HepG2 (cell line): ENCODE results near the gene BABAM1. TPM values are rescaled to one million over a fixed set of nuclear protein-coding genes. Genes with fewer than 3 reads are reported as not detected.

Experiments
- ATAC-seq: fragments of 200-7000 bp; cut with Tn5 transposase; 3 replicates; pipeline ENCODE4 v1.9.1; 2020; ENCODE audit warnings: mild to moderate bottlenecking, moderate library complexity
- BruUV-seq: library from RNA; stranded (reverse); fragments of 400-500 nt; replicated peaks from 2 replicates; lab custom pipeline; 2021; lab: Mats Ljungman, UMichigan
- CTCF ChIA-PET: fragments of 300-600 bp; formaldehyde crosslinking; extraction: SDS; loops from one replicate; lab custom pipeline; 2021; ENCODE audit warnings: low total read pairs, inconsistent platforms, low intra/inter-chr PET ratio; lab: Yijun Ruan, JAX
- POLR2A ChIA-PET: fragments of 350-600 bp; sonication (Branson Sonifier 250); formaldehyde crosslinking; loops from one replicate; lab custom pipeline; 2020; ENCODE audit warnings: antibody characterized with exemption, inconsistent platforms; lab: Yijun Ruan, JAX
- DNase-seq: peaks from one replicate; pipeline ENCODE4 v3.0.0-alpha.2; 2015; ENCODE audit warnings: low spot score
- FAIRE-seq: peaks from 3 replicates; lab custom pipeline; 2011; peaks lifted over from hg19 to GRCh38; lab: Jason Lieb, UNC
- H2AFZ ChIP-seq: one replicate; pipeline ENCODE4 v1.6.1; 2011; ENCODE audit warnings: low read length, inconsistent platforms
- H3K27ac ChIP-seq: fragments of 300-600 bp; 3 replicates; pipeline ENCODE4 v1.8.0; 2011; ENCODE audit warnings: mixed run types, mild to moderate bottlenecking, mixed read lengths, low read length, inconsistent platforms; ENCODE audit not compliant: insufficient read depth; ENCODE audit errors: extremely low read length
- H3K27me3 ChIP-seq, 2 experiments: fragments of 200-600 bp in 1 of 2; 2 replicates in 1 of 2; 3 replicates in 1 of 2; pipeline versions ENCODE4 v1.6.0 to v1.8.0; 2011; ENCODE audit warnings: low read length in 2 of 2, mild to moderate bottlenecking in 2 of 2, moderate library complexity in 2 of 2, inconsistent platforms in 1 of 2; ENCODE audit not compliant: insufficient read depth in 2 of 2, control insufficient read depth in 1 of 2
- H3K36me3 ChIP-seq, 2 experiments: fragments of 200-600 bp in 1 of 2; replicated peaks in 1 of 2; 2 replicates in 1 of 2; 3 replicates in 1 of 2; pipeline versions ENCODE4 v1.5.1 to v1.8.0; 2011; ENCODE audit warnings: low read length in 2 of 2, inconsistent platforms in 1 of 2; ENCODE audit not compliant: insufficient read depth in 2 of 2, control insufficient read depth in 1 of 2
- H3K4me1 ChIP-seq: 2 replicates; pipeline ENCODE4 v1.5.1; 2012; ENCODE audit warnings: low read length, inconsistent platforms; ENCODE audit not compliant: insufficient read depth
- H3K4me2 ChIP-seq: 2 replicates; pipeline ENCODE4 v1.6.0; 2011; ENCODE audit warnings: low read depth, low read length, inconsistent platforms
- H3K4me3 ChIP-seq, 3 experiments: fragments of 200-600 bp in 1 of 3; sonication (generic), shearing (Covaris generic) in 1 of 3; replicated peaks in 1 of 3; 2 replicates each; pipeline ENCODE4 v1.5.1; 2011 to 2016; ENCODE audit warnings: low read length in 3 of 3, inconsistent platforms in 2 of 3, low read depth in 2 of 3, mild to moderate bottlenecking in 2 of 3, control low read depth in 1 of 3, mixed read lengths in 1 of 3; ENCODE audit not compliant: insufficient read depth in 1 of 3
- H3K79me2 ChIP-seq: one replicate; pipeline ENCODE4 v1.6.1; 2011; ENCODE audit warnings: low read length, inconsistent platforms; ENCODE audit not compliant: insufficient read depth
- H3K9ac ChIP-seq: 2 replicates; pipeline ENCODE4 v1.6.0; 2011; ENCODE audit warnings: mild to moderate bottlenecking, low read depth, low read length, inconsistent platforms; ENCODE audit not compliant: insufficient read depth
- H3K9me3 ChIP-seq: 2 replicates; pipeline ENCODE4 v1.5.1; 2012; ENCODE audit warnings: mild to moderate bottlenecking, low read length
- H4K20me1 ChIP-seq: 2 replicates; pipeline ENCODE4 v1.6.0; 2011; ENCODE audit warnings: inconsistent platforms, mild to moderate bottlenecking, low read length, moderate library complexity; ENCODE audit not compliant: insufficient read depth
- HOXD1 ChIP-seq: sonication (generic); formaldehyde crosslinking; IDR thresholded peaks from 2 replicates; pipeline ENCODE4 v1.5.0; 2020; ENCODE audit warnings: missing genetic modification reagents
- SCMH1 ChIP-seq: sonication (generic); formaldehyde crosslinking; IDR thresholded peaks from 2 replicates; pipeline ENCODE4 v1.9.0; 2021; ENCODE audit warnings: missing genetic modification reagents, mild to moderate bottlenecking, borderline replicate concordance
- USF2 ChIP-seq, 2 experiments: sonication (generic) in 1 of 2; formaldehyde crosslinking in 1 of 2; IDR thresholded peaks; 2 replicates each; pipeline versions ENCODE4 v1.5.1 to v1.6.1; 2011 to 2020; ENCODE audit warnings: borderline replicate concordance in 1 of 2, low read depth in 1 of 2, low read length in 1 of 2, mild to moderate bottlenecking in 1 of 2, missing genetic modification reagents in 1 of 2, moderate library complexity in 1 of 2
- WGBS: methylation state at CpG from one replicate; pipeline ENCODE4 v1.1.6; 2017; ENCODE audit warnings: low lambda C conversion rate; 5-methylcytosine and 5-hydroxymethylcytosine counted together
- in situ Hi-C: cut with HindIII; loops from 2 replicates; pipeline ENCODE4 v1.10.0; 2017; ENCODE audit warnings: low pct_unique_long_range_greater_than_20kb; ENCODE audit not compliant: extremely low pct_ligation_motif_present
- intact Hi-C: fragments of 100-400 bp; cut with micrococcal nuclease; formaldehyde crosslinking; loops from one replicate; pipeline ENCODE4 v1.10.0; 2022; ENCODE audit not compliant: unreplicated experiment
- polyA plus RNA-seq, 8 experiments: library from polyadenylated mRNA; depleted of rRNA in 3 of 8; stranded (reverse) in 7 of 8; unstranded in 1 of 8; fragments of >200 nt; fragmentation: Illumina TruSeq in 4 of 8; extraction: Trizol in 4 of 8; gene quantifications; 2 replicates each; pipeline versions ENCODE4 v1.2.1 to v1.2.3, GENCODE V29; 2011 to 2016; ENCODE audit warnings: low read depth in 4 of 8, missing spikeins in 1 of 8, mixed read lengths in 1 of 8; ENCODE audit not compliant: insufficient read depth in 1 of 8
- total RNA-seq, 5 experiments: library from RNA; depleted of rRNA; stranded (reverse); fragments of >200 nt; fragmentation: Illumina TruSeq; extraction: Trizol; gene quantifications; 2 replicates each; pipeline ENCODE4 v1.2.3, GENCODE V29; 2016; ENCODE audit warnings: low read depth in 1 of 5

Gene BABAM1
- total and polyA plus RNA-seq, 2 of the 13 experiments (the other 11 are each of a cell fraction or from before 2014, with no cell fraction given) = 70.0 to 82.0 TPM

- intact Hi-C loops = no loop called here
These were observed 55.6 kb downstream of the BABAM1 start for GRCh38 chr19:17322854-17323253.

More at GRCh38 chr19:17322854-17323253, 55.6 kb downstream of the BABAM1 start:
- H4K20me1 ChIP-seq = no peaks in the 10 kb centered on the region
- H3K79me2 ChIP-seq = no peaks in the 10 kb centered on the region
- no peak overlapping the region for H3K9ac ChIP-seq
- FAIRE-seq = no peak
- POLR2A ChIA-PET = interaction anchor here (1.3 kb wide), 1 partner anchor 10 kb away, joined by 3 read pairs; no protein-coding TSS in a partner anchor
- H2AFZ ChIP-seq = no peak overlapping the region
- no peak for ATAC-seq
- CTCF ChIA-PET = no interaction called here
- in situ Hi-C loops = no loop called here
- no TSS peak for BruUV-seq
- H3K9me3 ChIP-seq = no peaks in the 10 kb centered on the region
- no peak overlapping the region for H3K4me2 ChIP-seq
- no peaks in the 10 kb centered on the region for H3K4me1 ChIP-seq
- no peak for DNase-seq
- WGBS = 96% methylated on average over 10 of the region's 10 CpGs
- TF ChIP-seq HOXD1 (no peak), USF2 (IDR thresholded peaks at IDR 0.05; ENCODE audit: low read depth, low read length) (no peak), USF2 (CRISPR knock-in tag; IDR thresholded peaks at IDR 0.05; ENCODE audit: borderline replicate concordance) (no peak), SCMH1 (no peak)
- H3K4me3 ChIP-seq = no peak overlapping the region
- H3K27ac ChIP-seq = no peak overlapping the region
- H3K36me3 ChIP-seq = peaks cover 7 to 25% of the 10 kb centered on the region in 2 experiments; a peak in 3 of 5 replicates
- H3K27me3 ChIP-seq = no peaks in the 10 kb centered on the region
